GM21528 (cell line): ENCODE measurements around the gene SIK3.
A peak's percentile ranks its signal among the peaks of the same experiment; 100 is the strongest.
"Not testable (repeated sequence)": the region's sequence is repeated elsewhere in the genome, so short reads cannot be mapped to it uniquely, and the experiment has no call there.

Experiments
- ATAC-seq: cut with Tn5 transposase; IDR thresholded peaks from one replicate; pipeline ENCODE4 v1.9.1; 2021; ENCODE audit warnings: mild to moderate bottlenecking, moderate library complexity; ENCODE audit not compliant: unreplicated experiment, low FRiP score

SIK3 gene

GRCh38 chr11:117112497-117112896 is 14.3 kb upstream of the SIK3 start:
- not testable (repeated sequence) for ATAC-seq

GRCh38 chr11:117110294-117110950 is 12.2 kb upstream of the SIK3 start:
- ATAC-seq, result no peak

GRCh38 chr11:117107701-117108590 is 9.7 kb upstream of the SIK3 start:
- no peak for ATAC-seq

- ATAC-seq, result no peak
Observed at GRCh38 chr11:117100556-117100955, 2.3 kb upstream of the SIK3 start.

GRCh38 chr11:117099696-117100095 is 1.5 kb upstream of the SIK3 start:
- ATAC-seq, result no peak

- peak; percentile 25 for ATAC-seq
Observed at GRCh38 chr11:117097389-117098268, 599 bp downstream of the SIK3 start.

- no peak for ATAC-seq
Observed at GRCh38 chr11:117097014-117097388, 1.2 kb downstream of the SIK3 start.

GRCh38 chr11:117096201-117096991 is 1.8 kb downstream of the SIK3 start:
- no peak for ATAC-seq

GRCh38 chr11:117095284-117096161 is 2.7 kb downstream of the SIK3 start:
- ATAC-seq, result no peak

- no peak for ATAC-seq
Observed at GRCh38 chr11:117094776-117095175, 3.5 kb downstream of the SIK3 start.

- no peak for ATAC-seq
Observed at GRCh38 chr11:117092951-117093590, 5.2 kb downstream of the SIK3 start.

GRCh38 chr11:117091753-117092477 is 6.3 kb downstream of the SIK3 start:
- no peak for ATAC-seq

- no peak for ATAC-seq
Observed at GRCh38 chr11:117090111-117090706, 8.0 kb downstream of the SIK3 start.

GRCh38 chr11:117089685-117090084 is 8.5 kb downstream of the SIK3 start:
- no peak for ATAC-seq

GRCh38 chr11:117087446-117087845 is 10.8 kb downstream of the SIK3 start:
- no peak for ATAC-seq

GRCh38 chr11:117084992-117085391 is 13.2 kb downstream of the SIK3 start:
- ATAC-seq, result no peak

GRCh38 chr11:117083011-117083935 is 15.0 kb downstream of the SIK3 start:
- no peak for ATAC-seq
